HUES6 (cell line): ENCODE results near the gene SULT1C4.
A peak's percentile ranks its signal among the peaks of the same experiment; 100 is the strongest.

ENCODE experiments used
- H3K27ac ChIP-seq: 2 replicates; pipeline ENCODE4 v1.7.0; 2013; ENCODE audit warnings: low read depth, mild to moderate bottlenecking, low read length, inconsistent platforms
- H3K27me3 ChIP-seq: 2 replicates; pipeline ENCODE4 v1.6.1; 2013; ENCODE audit warnings: low read length; ENCODE audit not compliant: control insufficient read depth, insufficient read depth
- H3K36me3 ChIP-seq: 2 replicates; pipeline ENCODE4 v1.6.1; 2013; ENCODE audit warnings: low read length; ENCODE audit not compliant: control insufficient read depth, insufficient read depth
- H3K4me1 ChIP-seq: 2 replicates; pipeline ENCODE4 v1.6.1; 2013; ENCODE audit warnings: low read length; ENCODE audit not compliant: control insufficient read depth, insufficient read depth
- H3K4me3 ChIP-seq: 2 replicates; pipeline ENCODE4 v1.5.1; 2013; ENCODE audit warnings: low read depth, low read length
- H3K9ac ChIP-seq: one replicate; pipeline ENCODE4 v1.6.1; 2013; ENCODE audit warnings: mild to moderate bottlenecking, low read length
- H3K9me3 ChIP-seq: 2 replicates; pipeline ENCODE4 v1.6.1; 2013; ENCODE audit warnings: low read depth, low read length; ENCODE audit not compliant: control insufficient read depth, insufficient read depth

SULT1C4 gene

DNA sequence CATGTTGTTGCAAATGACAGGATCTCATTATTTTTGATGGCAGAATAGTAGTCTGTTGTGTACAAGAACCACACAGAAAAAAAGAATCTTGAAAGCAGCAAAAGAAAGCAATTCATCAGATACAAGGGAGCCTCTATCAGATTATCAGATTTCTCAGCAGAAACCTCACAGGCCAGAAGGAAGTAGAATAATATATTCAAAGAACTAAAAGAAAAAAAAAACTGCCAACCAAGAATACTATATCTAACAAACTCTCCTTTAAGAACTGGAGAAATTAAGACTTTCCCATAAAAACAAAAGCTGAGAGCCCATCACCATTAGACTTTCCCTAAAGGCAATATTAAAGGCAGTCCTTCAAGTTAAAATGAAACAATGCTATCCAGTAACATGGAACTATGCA, 15.4 kb downstream of the SULT1C4 start:
- no peaks in the 10 kb centered on the region for H3K27me3 ChIP-seq
- H3K4me3 ChIP-seq = no peak overlapping the region
- no peaks in the 10 kb centered on the region for H3K36me3 ChIP-seq
- no peak overlapping the region for H3K27ac ChIP-seq
- 0 out of 2 replicates have a peak, but pooled peaks cover 4% of the 10 kb centered on the region for H3K4me1 ChIP-seq
- peaks cover 12% of the 10 kb centered on the region; the same call in 1 of the 2 replicates for H3K9me3 ChIP-seq
- H3K9ac ChIP-seq = no peak overlapping the region

DNA sequence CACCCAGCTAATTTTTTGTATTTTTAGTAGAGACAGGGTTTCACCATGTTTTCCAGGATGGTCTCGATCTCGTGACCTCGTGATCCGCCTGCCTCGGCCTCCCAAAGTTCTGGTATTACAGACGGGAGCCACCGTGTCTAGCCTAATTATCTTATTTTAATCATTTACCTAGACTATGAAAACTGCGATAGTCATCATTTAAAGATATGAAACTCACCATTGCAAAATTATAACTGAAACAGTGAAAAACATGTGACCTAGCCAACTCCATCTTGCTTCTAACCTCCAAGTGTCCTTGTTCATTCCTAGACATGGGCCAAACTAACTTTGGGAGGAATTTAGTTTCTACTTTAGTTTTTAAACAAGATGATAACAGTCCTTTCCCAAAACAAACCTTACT, 17.4 kb downstream of the SULT1C4 start:
- Histone ChIP-seq H3K4me3 (no peak overlapping the region), H3K27ac (no peak overlapping the region), H3K4me1 (0 out of 2 replicates have a peak, but pooled peaks cover 4% of the 10 kb centered on the region), H3K27me3 (no peaks in the 10 kb centered on the region), H3K36me3 (no peaks in the 10 kb centered on the region), H3K9ac (no peak overlapping the region), H3K9me3 (peaks cover 25% of the 10 kb centered on the region)

DNA sequence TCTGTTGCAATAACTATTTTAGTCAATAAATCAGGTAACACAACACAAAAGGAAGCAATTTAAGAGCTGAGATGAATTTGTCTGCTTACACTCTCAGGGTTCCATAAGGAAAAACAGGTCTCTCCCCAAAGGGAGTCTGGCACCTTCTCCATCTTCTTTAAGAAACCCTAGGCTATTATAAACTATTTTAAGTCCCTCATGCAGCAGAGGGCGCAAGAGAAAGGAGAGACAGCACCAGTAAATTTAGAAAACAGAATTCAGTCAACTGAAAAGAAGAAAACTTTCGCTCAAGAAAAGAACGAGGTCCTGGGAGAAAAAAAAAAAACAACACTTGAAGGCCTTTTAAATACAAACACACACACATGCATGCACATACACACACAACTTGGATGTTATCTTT, 19.1 kb downstream of the SULT1C4 start:
- no peak overlapping the region for H3K9ac ChIP-seq
- no peak overlapping the region for H3K4me3 ChIP-seq
- H3K36me3 ChIP-seq = no peaks in the 10 kb centered on the region
- H3K9me3 ChIP-seq = peaks cover 30% of the 10 kb centered on the region
- H3K4me1 ChIP-seq = no peaks in the 10 kb centered on the region
- H3K27me3 ChIP-seq = no peaks in the 10 kb centered on the region
- H3K27ac ChIP-seq = no peak overlapping the region

DNA sequence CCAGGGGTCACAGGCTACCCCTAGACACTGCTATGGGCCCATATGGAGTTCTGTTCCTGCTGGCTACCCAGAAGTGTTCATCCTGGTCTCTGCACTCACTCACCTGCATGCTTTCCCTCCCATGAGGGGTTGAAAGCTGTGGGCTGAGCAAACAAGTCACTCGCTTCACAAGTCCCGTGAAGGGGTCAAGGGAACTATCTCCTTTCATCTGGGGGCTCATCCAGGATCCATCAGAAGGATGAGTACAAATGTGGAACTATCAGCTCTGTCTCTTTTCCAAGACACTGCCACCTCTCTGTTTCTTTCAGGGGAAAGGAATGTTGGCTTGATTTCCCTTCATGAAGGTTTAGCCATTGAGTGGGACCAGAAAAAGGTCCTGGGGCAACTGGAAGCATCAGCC, 21.7 kb downstream of the SULT1C4 start:
- Histone ChIP-seq H3K4me3 (no peak overlapping the region), H3K4me1 (peaks cover 14% of the 10 kb centered on the region; the same call in 1 of the 2 replicates), H3K27me3 (no peaks in the 10 kb centered on the region), H3K36me3 (no peaks in the 10 kb centered on the region), H3K9ac (no peak overlapping the region), H3K9me3 (peaks cover 20% of the 10 kb centered on the region), H3K27ac (no peak overlapping the region)

DNA sequence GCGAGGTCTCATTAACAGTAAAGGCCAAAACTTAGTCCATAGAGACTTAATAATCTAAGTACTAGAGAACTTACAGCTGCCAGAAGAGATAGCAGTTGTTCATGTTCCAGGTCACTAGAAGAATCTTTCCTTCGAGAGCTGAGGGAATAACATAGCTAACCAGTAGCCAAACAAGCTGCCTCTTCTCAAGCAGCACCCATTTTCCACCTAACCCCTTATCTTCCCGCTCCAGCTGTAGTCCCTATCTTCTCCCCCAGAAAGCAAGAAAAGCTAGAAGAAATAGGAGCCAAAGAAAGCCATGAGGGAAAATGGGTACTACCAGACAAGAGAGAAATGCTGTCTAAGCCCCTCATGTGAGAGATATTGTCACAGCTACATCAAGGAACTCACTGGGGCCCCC, 24.0 kb downstream of the SULT1C4 start:
- no peaks in the 10 kb centered on the region; the same call in 1 of the 2 replicates for H3K36me3 ChIP-seq
- peaks cover 40% of the 10 kb centered on the region for H3K9me3 ChIP-seq
- no peak overlapping the region for H3K9ac ChIP-seq
- H3K4me1 ChIP-seq = peaks cover 14% of the 10 kb centered on the region; the same call in 1 of the 2 replicates
- H3K4me3 ChIP-seq = no peak overlapping the region
- H3K27ac ChIP-seq = no peak overlapping the region
- H3K27me3 ChIP-seq = no peaks in the 10 kb centered on the region

DNA sequence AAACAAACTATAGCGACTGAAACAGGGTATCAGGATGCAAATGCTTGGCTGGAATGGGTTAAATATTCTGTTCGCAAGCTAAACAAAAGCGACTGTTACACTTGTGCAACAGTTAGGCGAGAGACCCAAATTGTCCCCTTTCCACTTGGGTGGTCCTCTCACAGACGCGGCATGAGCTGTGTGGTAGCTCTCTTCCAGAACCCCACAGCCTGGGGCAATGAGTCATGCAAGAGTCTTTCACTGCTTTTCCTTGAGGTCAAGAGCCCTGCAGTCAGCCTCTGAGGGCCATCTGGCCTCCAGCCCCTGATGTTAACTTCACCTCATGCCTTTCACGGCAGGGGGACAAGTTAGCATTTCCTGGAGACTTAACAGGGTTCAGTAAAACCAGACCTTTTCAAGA, 25.7 kb downstream of the SULT1C4 start:
- H3K4me3 ChIP-seq = no peak overlapping the region
- H3K36me3 ChIP-seq = no peaks in the 10 kb centered on the region; the same call in 1 of the 2 replicates
- H3K9me3 ChIP-seq = peaks cover 45% of the 10 kb centered on the region
- H3K27ac ChIP-seq = peak overlapping the region; percentile 83; the same call in 1 of the 2 replicates
- no peaks in the 10 kb centered on the region for H3K27me3 ChIP-seq
- peaks cover 14% of the 10 kb centered on the region; the same call in 1 of the 2 replicates for H3K4me1 ChIP-seq
- peak overlapping the region; percentile 27 for H3K9ac ChIP-seq

DNA sequence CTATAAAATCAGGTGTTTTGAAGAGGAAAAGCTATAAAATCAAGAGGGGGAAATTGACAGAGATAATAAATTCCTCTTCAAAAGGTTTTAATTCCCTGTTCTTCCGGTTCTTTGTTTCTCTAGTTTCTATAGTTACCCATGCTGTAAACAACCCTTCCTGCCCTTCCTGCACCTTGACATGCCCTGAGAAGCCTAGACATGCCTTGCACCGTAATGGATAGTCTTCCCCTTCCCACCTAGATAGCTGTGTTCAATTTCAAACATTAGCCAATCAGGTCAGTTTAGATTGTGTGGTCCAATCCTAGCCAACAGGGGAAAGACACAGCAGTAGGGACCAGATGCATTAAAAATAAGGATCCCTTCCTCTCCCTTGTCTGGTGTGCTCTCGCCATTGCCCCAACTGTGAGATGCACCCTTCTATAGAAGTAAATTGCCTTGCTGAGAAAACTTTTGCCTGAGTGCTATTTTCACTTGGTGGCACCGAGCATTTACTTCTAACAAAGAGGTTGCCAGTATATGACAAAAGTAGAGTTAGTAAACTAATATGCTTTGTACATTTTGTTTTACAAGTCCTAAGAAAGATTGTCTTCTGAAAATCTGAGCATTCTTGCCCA, 27.1 kb downstream of the SULT1C4 start:
- H3K27ac ChIP-seq = no peak overlapping the region; the same call in 1 of the 2 replicates

DNA sequence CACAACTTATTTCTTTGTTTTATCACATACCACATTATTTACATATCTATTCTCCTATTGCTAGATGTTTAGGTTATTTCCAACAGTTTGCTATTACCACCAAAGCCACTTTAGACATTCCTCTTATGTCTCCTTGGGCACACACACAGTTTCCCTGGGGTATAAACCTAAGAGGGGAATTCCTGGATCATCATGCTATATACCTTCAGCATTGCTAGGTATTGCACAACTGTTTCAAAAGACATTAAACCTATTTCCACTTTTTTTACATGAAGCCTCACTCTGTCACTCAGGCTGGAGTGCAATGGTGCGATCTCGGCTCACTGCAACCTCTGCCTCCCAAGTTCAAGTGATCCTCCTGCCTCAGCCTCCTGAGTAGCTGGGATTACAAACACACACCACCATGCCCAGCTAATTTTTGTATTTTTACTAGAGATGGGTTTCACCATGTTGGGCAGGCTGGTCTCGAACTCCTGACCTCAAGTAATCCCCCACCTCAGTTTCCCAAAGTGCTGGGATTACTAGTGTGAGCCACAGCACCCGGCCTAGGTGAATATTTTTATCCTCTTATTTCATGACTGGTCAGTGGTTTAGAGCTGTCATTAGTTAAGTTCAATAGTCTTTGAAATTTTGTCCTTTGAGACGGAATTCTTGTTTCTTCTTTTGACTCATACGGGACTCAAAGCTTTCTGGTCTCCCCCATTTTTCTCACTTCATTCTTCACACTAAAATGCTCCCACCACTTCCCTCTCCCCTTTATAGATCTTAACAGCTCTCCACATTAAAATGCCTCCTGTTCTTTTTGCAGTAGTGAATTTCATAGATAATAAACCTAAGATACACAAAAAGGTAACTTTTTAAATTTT, 30.3 kb downstream of the SULT1C4 start:
- H3K4me1 ChIP-seq = peaks cover 10% of the 10 kb centered on the region; the same call in 1 of the 2 replicates
- H3K9ac ChIP-seq = no peak overlapping the region
- no peak overlapping the region for H3K4me3 ChIP-seq
- H3K36me3 ChIP-seq = no peaks in the 10 kb centered on the region; the same call in 1 of the 2 replicates
- H3K9me3 ChIP-seq = peaks cover 35% of the 10 kb centered on the region
- no peaks in the 10 kb centered on the region for H3K27me3 ChIP-seq
- no peak overlapping the region for H3K27ac ChIP-seq

More for the DNA sequence above, 27.1 kb downstream of the SULT1C4 start:
- peaks cover 14% of the 10 kb centered on the region; the same call in 1 of the 2 replicates for H3K4me1 ChIP-seq
- no peak overlapping the region for H3K9ac ChIP-seq
- no peaks in the 10 kb centered on the region; the same call in 1 of the 2 replicates for H3K36me3 ChIP-seq
- no peak overlapping the region for H3K4me3 ChIP-seq
- no peaks in the 10 kb centered on the region for H3K27me3 ChIP-seq
- peaks cover 40% of the 10 kb centered on the region for H3K9me3 ChIP-seq

DNA sequence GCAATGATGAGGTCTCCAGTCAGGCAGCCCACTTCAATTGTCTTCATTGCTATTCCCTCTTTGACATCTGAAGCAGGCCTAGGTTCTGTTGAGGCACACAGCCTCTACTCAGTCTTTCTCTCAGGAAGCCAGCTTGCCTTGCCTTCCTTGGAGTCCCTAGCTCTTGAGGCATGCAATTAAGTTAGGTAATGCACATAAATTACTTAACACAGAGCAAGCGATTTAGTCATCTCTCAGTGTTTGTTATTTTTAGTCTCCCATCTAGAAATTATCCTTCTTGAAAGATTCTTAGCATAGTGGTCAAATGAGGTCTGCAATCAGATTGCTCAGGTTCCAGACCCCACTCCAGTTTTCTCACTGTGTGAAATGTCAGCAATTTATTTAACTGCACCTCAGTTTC, 32.0 kb downstream of the SULT1C4 start:
- no peaks in the 10 kb centered on the region; the same call in 1 of the 2 replicates for H3K36me3 ChIP-seq
- H3K27me3 ChIP-seq = no peaks in the 10 kb centered on the region
- no peak overlapping the region for H3K27ac ChIP-seq
- no peaks in the 10 kb centered on the region for H3K4me1 ChIP-seq
- H3K9me3 ChIP-seq = peaks cover 31% of the 10 kb centered on the region
- H3K4me3 ChIP-seq = no peak overlapping the region
- H3K9ac ChIP-seq = no peak overlapping the region

DNA sequence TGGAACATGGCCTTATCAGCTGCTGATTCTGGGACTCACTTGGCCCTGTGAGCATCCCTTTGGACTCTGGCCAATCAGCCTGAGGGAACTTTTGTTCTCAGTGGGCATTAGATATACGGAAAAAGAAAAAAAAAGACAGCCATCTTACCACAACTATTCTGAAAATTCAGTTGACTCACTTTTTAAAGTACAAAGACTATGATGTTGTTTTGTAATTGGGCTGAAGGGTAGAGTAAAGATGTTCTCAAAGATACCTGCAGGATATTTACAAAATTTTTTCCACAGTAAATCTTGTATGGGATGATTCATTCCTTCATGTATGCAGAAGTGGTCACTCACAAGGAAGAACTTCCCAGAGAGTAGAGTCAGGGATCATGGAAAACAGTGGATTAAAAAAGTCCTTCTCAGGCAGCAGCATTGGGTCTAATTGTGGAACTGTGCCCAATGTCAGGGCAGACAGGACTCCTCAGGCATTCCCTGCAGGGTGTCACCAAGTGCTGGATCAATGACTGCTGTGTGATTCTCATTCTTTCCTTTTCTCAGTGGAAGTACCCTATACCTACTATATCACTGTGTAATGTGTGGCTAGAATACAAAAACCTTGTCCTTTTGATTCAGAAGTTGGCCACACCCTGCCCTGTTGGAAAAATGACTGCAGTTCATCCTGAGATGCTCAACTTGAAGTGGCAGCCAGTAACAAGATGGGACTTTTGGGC, 35.4 kb downstream of the SULT1C4 start:
- H3K4me1 ChIP-seq = no peaks in the 10 kb centered on the region
- H3K9me3 ChIP-seq = peaks cover 8% of the 10 kb centered on the region; the same call in 1 of the 2 replicates
- H3K4me3 ChIP-seq = no peak overlapping the region
- no peaks in the 10 kb centered on the region for H3K36me3 ChIP-seq
- H3K27me3 ChIP-seq = no peaks in the 10 kb centered on the region
- no peak overlapping the region for H3K27ac ChIP-seq
- no peak overlapping the region for H3K9ac ChIP-seq
